Activated CD4-positive, alpha-beta memory T cell treated with anti-CD3 and anti-CD28 coated beads, Interleukin-2, amount 10 ng/mL, durations not matched to agents 7 days and 5 days (primary cell): ENCODE data around the gene PCED1A. TPM values are rescaled to one million over a fixed set of nuclear protein-coding genes. Genes with fewer than 3 reads are reported as not detected.

Experiments used
- CTCF ChIA-PET: fragments of 350-600 bp; sonication (Branson Sonifier 250); formaldehyde crosslinking; loops from one replicate; lab custom pipeline; 2021; ENCODE audit warnings: antibody characterized with exemption, inconsistent platforms; lab: Charles Lee
- POLR2A ChIA-PET: fragments of 350-600 bp; sonication (Branson Sonifier 250); formaldehyde crosslinking; loops from one replicate; lab custom pipeline; 2021; ENCODE audit warnings: antibody characterized with exemption; lab: Charles Lee
- DNase-seq: peaks from one replicate; pipeline ENCODE4 v3.0.0-alpha.2; 2020
- H3K27ac Mint-ChIP-seq: one replicate; pipeline ENCODE4 v1.8.0; 2021; ENCODE audit warnings: mild to moderate bottlenecking, mixed read lengths
- H3K27me3 Mint-ChIP-seq: one replicate; pipeline ENCODE4 v1.8.0; 2021; ENCODE audit warnings: mixed read lengths
- H3K36me3 Mint-ChIP-seq: one replicate; pipeline ENCODE4 v1.8.0; 2021; ENCODE audit warnings: low read depth, mixed read lengths
- H3K4me1 Mint-ChIP-seq: one replicate; pipeline ENCODE4 v1.8.0; 2021; ENCODE audit warnings: mixed read lengths
- H3K4me3 Mint-ChIP-seq: one replicate; pipeline ENCODE4 v1.8.0; 2021; ENCODE audit warnings: mild to moderate bottlenecking, mixed read lengths
- H3K9me3 Mint-ChIP-seq: one replicate; pipeline ENCODE4 v1.8.0; 2021; ENCODE audit warnings: mixed read lengths
- total RNA-seq, 2 experiments: library from RNA; stranded (reverse); gene quantifications; one replicate each; pipeline ENCODE4 v1.2.3, GENCODE V29; 2021

PCED1A gene
- total RNA-seq, 2 experiments from 2014 or later = 25.0 to 25.7 TPM

- H3K4me3 Mint-ChIP-seq = no peak overlapping the region
- peak; percentile 14 for DNase-seq
- POLR2A ChIA-PET = no interaction called here
Observed at GRCh38 chr20:2805689-2806350, 34.6 kb downstream of the PCED1A start.

DNA sequence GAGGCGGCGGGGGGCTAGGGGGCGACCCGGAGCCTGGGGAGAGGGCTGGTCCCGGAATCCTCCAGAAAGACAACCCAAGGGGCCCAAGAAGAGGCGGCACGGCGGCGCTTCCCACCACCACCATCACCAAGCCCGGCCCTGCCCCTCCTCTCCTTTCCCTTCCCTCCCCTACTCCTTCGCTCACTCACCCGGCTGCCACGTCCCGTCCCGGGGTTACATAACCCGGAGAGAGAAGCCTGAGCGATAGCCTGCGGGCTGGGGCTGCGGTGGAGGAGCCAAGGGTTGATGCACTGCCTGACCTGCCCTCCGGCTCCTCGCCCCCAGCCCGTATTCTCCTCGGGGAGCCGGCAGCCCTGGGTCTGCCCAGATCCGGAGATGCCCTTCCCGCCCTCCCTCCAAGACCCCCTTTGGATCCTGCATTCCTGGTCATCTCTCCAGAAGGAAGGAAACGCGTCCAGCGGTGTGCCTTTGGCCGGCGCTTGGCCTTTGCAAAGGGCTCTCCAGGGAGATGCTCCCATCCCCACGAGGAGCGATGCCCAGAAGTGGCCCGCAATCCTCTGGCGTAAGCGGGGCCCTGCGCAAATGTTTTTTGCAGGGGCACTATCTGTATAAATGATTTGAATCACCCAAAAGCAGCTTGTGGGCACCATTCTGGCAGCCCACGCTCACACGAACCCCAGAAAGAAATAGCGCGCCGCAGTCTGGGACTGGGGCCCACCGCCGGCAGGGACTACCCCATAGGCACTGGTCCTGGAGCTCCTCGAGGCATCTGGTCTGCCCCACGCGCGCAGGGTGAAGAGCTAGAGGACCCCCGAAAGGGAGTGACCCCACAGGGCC is 35.4 kb downstream of the PCED1A start:
- H3K27me3 Mint-ChIP-seq = peaks cover 64% of the 10 kb centered on the region
- ChIA-PET CTCF (no interaction called here), POLR2A (no interaction called here)
- H3K36me3 Mint-ChIP-seq = peaks cover under 1% of the 10 kb centered on the region
- peaks cover 10% of the 10 kb centered on the region for H3K4me1 Mint-ChIP-seq
- H3K4me3 Mint-ChIP-seq = no peak overlapping the region
- no peak overlapping the region for H3K27ac Mint-ChIP-seq
- H3K9me3 Mint-ChIP-seq = no peaks in the 10 kb centered on the region
- peak; percentile 12 for DNase-seq

More at GRCh38 chr20:2805689-2806350, 34.6 kb downstream of the PCED1A start:
- Mint-ChIP-seq H3K4me1 (peaks cover 7% of the 10 kb centered on the region), H3K27me3 (peaks cover 60% of the 10 kb centered on the region), H3K9me3 (no peaks in the 10 kb centered on the region), H3K27ac (no peak overlapping the region), H3K36me3 (no peaks in the 10 kb centered on the region)
- CTCF ChIA-PET = no interaction called here

DNA sequence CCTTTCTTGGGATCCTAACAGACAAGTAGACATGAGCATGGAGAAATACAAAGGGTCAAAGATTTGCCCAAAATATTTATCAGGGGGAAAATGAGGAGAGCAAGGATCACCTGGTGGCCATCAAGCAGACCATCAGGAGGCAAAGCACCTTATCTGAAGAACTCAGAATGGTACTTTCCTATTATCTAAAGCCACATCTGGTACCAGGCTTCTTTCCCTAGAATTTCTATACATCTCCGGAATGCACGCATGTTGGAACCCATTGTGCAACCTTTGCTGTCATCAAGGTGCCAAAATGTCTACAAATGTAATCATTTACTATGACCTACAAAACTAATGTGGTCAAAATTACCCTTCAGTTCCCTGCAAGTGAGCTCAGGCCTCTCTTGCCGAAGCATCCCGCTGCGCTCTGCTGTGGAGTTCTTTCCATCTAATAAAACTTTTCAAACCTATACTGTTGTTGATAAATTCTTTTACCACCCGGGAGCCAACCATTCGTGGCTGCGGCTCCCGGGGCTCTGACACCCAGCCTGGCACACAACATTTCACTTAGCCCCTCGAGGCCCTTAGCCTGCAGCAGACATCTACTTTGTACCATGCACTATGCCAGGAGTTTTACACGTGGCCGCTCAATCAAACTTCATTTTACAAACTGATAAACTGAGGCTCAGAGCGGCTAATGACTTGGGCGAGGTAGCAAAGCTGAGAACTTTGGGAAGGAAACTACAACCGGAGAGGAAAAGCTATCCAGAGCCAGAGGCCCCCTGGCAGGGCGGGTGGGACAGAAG is 36.2 kb downstream of the PCED1A start:
- Mint-ChIP-seq H3K4me3 (no peak overlapping the region), H3K27me3 (peaks cover 72% of the 10 kb centered on the region), H3K9me3 (no peaks in the 10 kb centered on the region), H3K27ac (no peak overlapping the region), H3K36me3 (peaks cover 4% of the 10 kb centered on the region), H3K4me1 (peaks cover 17% of the 10 kb centered on the region)
- ChIA-PET CTCF (no interaction called here), POLR2A (no interaction called here)
- peak; percentile 4 for DNase-seq

DNA sequence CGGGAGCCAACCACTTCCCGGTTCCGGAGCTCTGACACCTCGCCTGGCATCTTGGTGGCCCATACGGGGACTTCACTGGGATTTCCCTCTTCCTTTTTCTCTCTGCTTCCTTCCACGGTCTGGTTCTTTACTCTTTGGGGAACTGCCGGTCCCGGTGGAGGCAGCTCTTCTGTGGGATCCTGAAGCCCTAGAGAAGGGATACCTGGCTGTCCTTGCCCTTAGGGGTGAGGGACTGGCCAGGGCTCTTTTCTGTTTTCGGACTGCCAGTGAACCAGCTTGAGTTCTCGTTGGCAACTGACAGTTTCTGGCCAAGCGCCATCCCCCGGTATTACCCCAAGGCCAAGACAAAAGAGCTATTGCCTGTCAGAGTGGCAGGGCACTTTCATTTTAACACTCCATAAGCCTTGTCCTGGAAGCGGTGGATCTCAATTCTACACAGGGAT is 39.1 kb downstream of the PCED1A start:
- Mint-ChIP-seq H3K27me3 (peaks cover 69% of the 10 kb centered on the region), H3K9me3 (no peaks in the 10 kb centered on the region), H3K4me1 (peaks cover 22% of the 10 kb centered on the region), H3K36me3 (peaks cover 4% of the 10 kb centered on the region), H3K27ac (no peak overlapping the region), H3K4me3 (peak overlapping the region; percentile 59)
- ChIA-PET POLR2A (interaction anchor here (0.7 kb wide), 1 partner anchor 21 kb away, joined by 3 read pairs; no protein-coding TSS in a partner anchor), CTCF (no interaction called here)
- no peak for DNase-seq

DNA sequence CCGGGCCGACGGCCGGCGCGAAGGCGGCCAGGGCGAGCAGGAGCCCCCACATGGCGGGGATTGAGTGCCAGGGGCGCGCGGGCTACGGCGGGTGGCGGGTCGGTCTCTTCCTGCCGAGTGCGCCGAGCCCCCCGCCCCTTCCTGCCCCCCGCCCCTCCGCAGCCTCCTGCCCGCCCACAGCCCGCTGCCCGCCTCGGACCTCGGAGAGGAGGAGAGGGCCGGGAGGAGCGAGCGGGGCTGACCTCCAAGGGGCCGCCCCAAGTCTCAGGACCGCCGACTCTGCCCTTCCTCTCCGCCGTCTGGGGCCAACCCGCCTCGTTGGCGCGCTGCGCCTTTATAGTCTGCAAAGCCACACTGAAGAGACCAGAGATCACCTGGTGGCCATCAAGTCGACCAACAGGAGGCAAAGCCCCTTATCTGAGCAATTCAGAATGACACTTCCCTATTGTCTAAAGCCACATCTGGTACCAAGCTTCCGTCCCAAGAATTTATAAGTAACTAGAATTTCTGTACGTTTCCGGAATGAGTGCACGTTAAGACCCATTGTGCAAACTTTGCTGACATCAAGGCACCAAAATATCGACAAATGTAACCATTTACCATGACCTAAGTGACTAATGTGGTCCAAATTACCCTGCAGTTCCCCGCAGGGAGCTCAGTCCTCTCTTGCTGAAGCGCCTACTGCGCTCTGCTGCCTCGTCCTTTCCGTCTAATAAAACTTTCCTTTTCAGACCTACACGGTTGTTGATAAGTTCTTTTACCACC is 39.8 kb downstream of the PCED1A start, which contains the start of gene CPXM1:
Gene CPXM1 (minus strand): TSS at position 107 of the 765 bp plus-strand sequence. CDS start 55 bp downstream, at position 52.
- DNase-seq = no peak
- peak within 1 kb of the TSS; percentile 29 for H3K27ac Mint-ChIP-seq
- peak within 1 kb of the TSS; percentile 65 for H3K4me3 Mint-ChIP-seq
- peaks cover 4% of the 10 kb centered on the region for H3K36me3 Mint-ChIP-seq
- H3K9me3 Mint-ChIP-seq = no peaks in the 10 kb centered on the region
- ChIA-PET CTCF (no interaction called here), POLR2A (interaction anchor here (0.7 kb wide), 1 partner anchor 21 kb away, joined by 3 read pairs; no protein-coding TSS in a partner anchor)
- H3K4me1 Mint-ChIP-seq = peaks cover 22% of the 10 kb centered on the region
- peaks cover 63% of the 10 kb centered on the region for H3K27me3 Mint-ChIP-seq

GRCh38 chr20:2799688-2800520 is 40.6 kb downstream of the PCED1A start:
- Mint-ChIP-seq H3K27me3 (peaks cover 58% of the 10 kb centered on the region), H3K4me3 (peak overlapping the region; percentile 65), H3K9me3 (no peaks in the 10 kb centered on the region), H3K27ac (peak overlapping the region; percentile 29), H3K36me3 (peaks cover 4% of the 10 kb centered on the region), H3K4me1 (peaks cover 22% of the 10 kb centered on the region)
- ChIA-PET POLR2A (no interaction called here), CTCF (no interaction called here)
- DNase-seq = no peak

GRCh38 chr20:2799271-2799670 is 41.2 kb downstream of the PCED1A start:
- ChIA-PET POLR2A (no interaction called here), CTCF (no interaction called here)
- no peaks in the 10 kb centered on the region for H3K9me3 Mint-ChIP-seq

DNA sequence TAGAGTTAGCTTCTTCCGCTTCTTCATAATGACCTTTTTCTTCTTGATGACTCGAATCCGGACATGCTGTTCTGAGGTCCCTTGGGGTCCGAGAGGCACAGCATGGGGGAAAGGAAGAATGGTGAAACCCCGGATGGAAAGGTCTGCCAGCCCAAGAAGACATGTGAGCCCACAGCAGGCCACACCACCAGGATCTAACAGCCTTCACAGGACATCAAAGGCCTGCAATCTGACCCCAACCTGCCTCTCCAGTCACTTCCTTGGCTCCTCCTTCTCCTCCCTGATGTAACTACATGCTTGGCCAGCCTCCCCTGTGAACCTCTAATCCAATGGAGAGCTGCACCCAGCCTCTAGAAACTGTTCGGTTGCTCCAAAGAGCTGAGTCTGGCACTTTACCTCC is 41.6 kb downstream of the PCED1A start:
- Mint-ChIP-seq H3K36me3 (peaks cover 4% of the 10 kb centered on the region), H3K9me3 (no peaks in the 10 kb centered on the region), H3K27me3 (peaks cover 50% of the 10 kb centered on the region), H3K4me3 (no peak overlapping the region), H3K27ac (no peak overlapping the region), H3K4me1 (peaks cover 22% of the 10 kb centered on the region)
- no peak for DNase-seq
- ChIA-PET CTCF (no interaction called here), POLR2A (no interaction called here)

More at GRCh38 chr20:2799271-2799670, 41.2 kb downstream of the PCED1A start:
- no peak overlapping the region for H3K4me3 Mint-ChIP-seq
- H3K36me3 Mint-ChIP-seq = peaks cover 4% of the 10 kb centered on the region
- peaks cover 22% of the 10 kb centered on the region for H3K4me1 Mint-ChIP-seq
- H3K27ac Mint-ChIP-seq = no peak overlapping the region
- H3K27me3 Mint-ChIP-seq = peaks cover 55% of the 10 kb centered on the region
- no peak for DNase-seq

GRCh38 chr20:2798095-2798805 is 42.2 kb downstream of the PCED1A start:
- Mint-ChIP-seq H3K4me1 (peaks cover 22% of the 10 kb centered on the region), H3K36me3 (peaks cover 4% of the 10 kb centered on the region), H3K27ac (no peak overlapping the region), H3K27me3 (peaks cover 49% of the 10 kb centered on the region), H3K4me3 (no peak overlapping the region), H3K9me3 (no peaks in the 10 kb centered on the region)
- no peak for DNase-seq
- CTCF ChIA-PET = no interaction called here
- POLR2A ChIA-PET = no interaction called here

DNA sequence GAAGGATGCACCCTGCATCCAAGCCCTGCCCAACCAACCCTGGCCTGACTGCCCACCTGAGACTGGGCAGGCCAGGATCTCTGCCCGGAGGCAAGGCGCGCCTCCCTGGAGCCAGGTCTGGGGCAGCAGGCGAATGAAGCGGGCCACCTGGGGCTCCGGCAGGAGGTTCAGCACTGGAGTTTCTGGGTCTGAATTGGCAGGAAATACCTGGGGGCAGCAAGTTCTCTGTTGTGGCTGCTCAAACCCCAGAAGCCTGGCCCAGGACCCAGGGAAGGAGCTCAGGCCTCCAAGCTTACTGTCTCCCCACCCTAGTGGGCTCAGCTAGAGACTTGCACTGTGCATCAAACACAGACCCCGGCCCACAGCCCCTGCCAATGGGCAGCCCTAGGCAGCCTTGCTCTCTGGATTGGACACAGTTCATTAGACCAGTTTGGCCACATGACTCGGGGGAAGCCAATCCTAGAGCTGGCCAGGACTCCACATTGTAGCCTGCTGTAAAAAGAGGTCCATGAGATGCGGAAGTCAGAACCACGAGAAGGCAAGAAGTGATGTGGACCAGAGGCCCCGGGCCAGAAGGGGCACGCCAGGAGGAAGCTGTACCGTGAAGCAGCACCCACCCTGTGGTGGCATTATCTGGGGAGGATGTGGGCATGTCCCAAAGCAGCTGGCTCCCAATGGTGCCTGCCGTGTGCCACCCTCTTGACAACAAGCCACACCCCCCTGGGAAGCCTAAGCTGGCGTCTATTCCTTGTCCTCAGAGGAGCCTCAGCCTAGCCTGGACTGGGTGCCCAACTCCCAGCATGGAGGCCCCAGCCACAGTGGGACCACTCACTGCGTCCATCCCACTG is 43.1 kb downstream of the PCED1A start:
- Mint-ChIP-seq H3K27ac (no peak overlapping the region), H3K27me3 (peaks cover 47% of the 10 kb centered on the region), H3K9me3 (no peaks in the 10 kb centered on the region), H3K4me1 (peaks cover 22% of the 10 kb centered on the region), H3K4me3 (no peak overlapping the region), H3K36me3 (peaks cover 4% of the 10 kb centered on the region)
- ChIA-PET CTCF (no interaction called here), POLR2A (no interaction called here)
- DNase-seq = no peak
